H1 (cell line): ENCODE data around the gene TWSG1. TPM values are rescaled to one million over a fixed set of nuclear protein-coding genes. Genes with fewer than 3 reads are reported as not detected.

Experiments used
- CBX8 ChIP-seq: fragments of 300-800, 300-1000 bp; sonication (generic); IDR thresholded peaks from 2 replicates; pipeline ENCODE4 v1.7.1; 2016; ENCODE audit warnings: low read depth, low read length, borderline replicate concordance
- PHF8 ChIP-seq: fragments of 200-600 bp; sonication (generic); conservative IDR thresholded peaks from 2 replicates; pipeline ENCODE4 v1.7.1; 2012; ENCODE audit warnings: low read depth, mild to moderate bottlenecking, inconsistent platforms, low read length, moderate library complexity
- SRF ChIP-seq: IDR thresholded peaks from 2 replicates; pipeline ENCODE4 v1.6.1; 2011; ENCODE audit warnings: mild to moderate bottlenecking, low read depth, low read length, moderate library complexity
- TAF1 ChIP-seq: IDR thresholded peaks from 2 replicates; pipeline ENCODE4 v1.6.1; 2011; ENCODE audit warnings: mild to moderate bottlenecking, low read depth, low read length
- polyA plus RNA-seq, 7 experiments: library from polyadenylated mRNA; depleted of rRNA in 3 of 7; stranded (reverse) in 5 of 7; unstranded in 2 of 7; fragments of >200 nt in 5 of 7; fragments of 200-250 nt in 2 of 7; gene quantifications; 1 replicate in 5 of 7; 2 replicates in 1 of 7; 4 replicates in 1 of 7; pipeline versions ENCODE4 v1.2.1 to v1.2.3, GENCODE V29; 2011 to 2013; ENCODE audit warnings: missing spikeins in 2 of 7, mixed read lengths in 2 of 7
- total RNA-seq: library from RNA; stranded (reverse); fragmentation: NEBNext Ultra II Directional; extraction: Animal tissue kit (Norgen Biotek cat#: 25700); gene quantifications from 2 replicates; pipeline ENCODE4 v1.2.1, GENCODE V29; 2021

TWSG1 gene
- total and polyA plus RNA-seq, 2 of the 8 experiments (the other 6 are each of a cell fraction or from before 2014, with no cell fraction given), result 11.8 to 19.8 TPM

- no peak for TF ChIP-seq CBX8
- no peak for TF ChIP-seq PHF8
- no peak for TF ChIP-seq SRF
- no peak for TF ChIP-seq TAF1
Measured at GRCh38 chr18:9323750-9324445, 10.7 kb upstream of the TWSG1 start (continued).
